Measurements from ENCODE around the gene HRK.

- TF ChIP-seq CTCF (IDR thresholded peaks at IDR 0.05) = no peak
- TF ChIP-seq TCF7L2 (IDR thresholded peaks at IDR 0.05; ENCODE audit: low read depth, low read length) = no peak
These were observed 751 bp upstream of the HRK start for GRCh38 chr12:116881877-116882507.
